HG02642 (cell line): ENCODE data around the gene TCTN1.
A peak's percentile ranks its signal among the peaks of the same experiment; 100 is the strongest.
"Not testable (repeated sequence)": the region's sequence is repeated elsewhere in the genome, so short reads cannot be mapped to it uniquely, and the experiment has no call there.

Experiments
- ATAC-seq: cut with Tn5 transposase; IDR thresholded peaks from one replicate; pipeline ENCODE4 v1.9.1; 2021; ENCODE audit warnings: mild to moderate bottlenecking; ENCODE audit not compliant: unreplicated experiment, poor library complexity

The TCTN1 gene

DNA sequence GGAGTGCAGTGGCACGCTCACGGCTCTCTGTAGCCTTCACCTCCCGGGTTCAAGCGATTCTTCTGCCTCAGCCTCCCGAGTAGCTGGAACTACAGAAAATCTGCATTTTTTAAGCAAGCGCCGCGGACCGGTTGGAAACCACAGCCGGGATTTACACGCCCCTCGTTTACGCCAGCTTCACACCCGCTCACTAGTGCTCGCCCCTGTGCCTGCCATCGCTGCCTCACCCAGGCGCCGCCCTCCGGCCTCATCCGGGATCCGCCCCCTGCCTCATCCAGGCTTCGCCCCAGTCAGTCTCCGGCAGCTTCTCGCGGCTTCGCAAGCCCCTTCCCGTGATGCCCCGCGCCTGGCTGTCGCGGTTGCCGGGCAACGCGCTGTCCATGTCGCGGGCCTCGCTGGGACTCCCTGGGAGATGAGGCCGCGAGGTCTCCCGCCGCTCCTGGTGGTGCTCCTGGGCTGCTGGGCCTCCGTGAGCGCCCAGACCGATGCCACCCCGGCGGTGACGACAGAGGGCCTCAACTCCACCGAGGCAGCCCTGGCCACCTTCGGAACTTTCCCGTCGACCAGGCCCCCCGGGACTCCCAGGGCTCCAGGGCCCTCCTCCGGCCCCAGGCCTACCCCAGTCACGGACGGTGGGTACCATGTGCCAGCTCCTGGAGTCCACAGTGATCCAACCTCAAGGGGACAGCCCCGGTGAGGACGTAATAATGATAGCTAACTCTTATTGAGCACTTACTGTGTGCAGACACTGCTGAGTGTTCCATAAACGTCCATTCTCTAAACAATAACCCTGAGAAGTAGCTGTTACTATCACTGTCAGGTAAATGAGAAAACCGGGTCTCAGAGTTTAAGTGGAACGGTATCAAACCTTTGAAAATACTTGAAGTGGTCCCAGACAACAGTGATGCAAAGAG, at the start of gene TCTN1:
Gene TCTN1, plus strand, starts transcription at position 359 of the 914 bp plus-strand sequence. Its CDS starts 54 bp downstream, at position 413.
- ATAC-seq: peak; percentile 97

- no peak for ATAC-seq
These were observed 49.4 kb upstream of the TCTN1 start for GRCh38 chr12:110564471-110564991.

DNA sequence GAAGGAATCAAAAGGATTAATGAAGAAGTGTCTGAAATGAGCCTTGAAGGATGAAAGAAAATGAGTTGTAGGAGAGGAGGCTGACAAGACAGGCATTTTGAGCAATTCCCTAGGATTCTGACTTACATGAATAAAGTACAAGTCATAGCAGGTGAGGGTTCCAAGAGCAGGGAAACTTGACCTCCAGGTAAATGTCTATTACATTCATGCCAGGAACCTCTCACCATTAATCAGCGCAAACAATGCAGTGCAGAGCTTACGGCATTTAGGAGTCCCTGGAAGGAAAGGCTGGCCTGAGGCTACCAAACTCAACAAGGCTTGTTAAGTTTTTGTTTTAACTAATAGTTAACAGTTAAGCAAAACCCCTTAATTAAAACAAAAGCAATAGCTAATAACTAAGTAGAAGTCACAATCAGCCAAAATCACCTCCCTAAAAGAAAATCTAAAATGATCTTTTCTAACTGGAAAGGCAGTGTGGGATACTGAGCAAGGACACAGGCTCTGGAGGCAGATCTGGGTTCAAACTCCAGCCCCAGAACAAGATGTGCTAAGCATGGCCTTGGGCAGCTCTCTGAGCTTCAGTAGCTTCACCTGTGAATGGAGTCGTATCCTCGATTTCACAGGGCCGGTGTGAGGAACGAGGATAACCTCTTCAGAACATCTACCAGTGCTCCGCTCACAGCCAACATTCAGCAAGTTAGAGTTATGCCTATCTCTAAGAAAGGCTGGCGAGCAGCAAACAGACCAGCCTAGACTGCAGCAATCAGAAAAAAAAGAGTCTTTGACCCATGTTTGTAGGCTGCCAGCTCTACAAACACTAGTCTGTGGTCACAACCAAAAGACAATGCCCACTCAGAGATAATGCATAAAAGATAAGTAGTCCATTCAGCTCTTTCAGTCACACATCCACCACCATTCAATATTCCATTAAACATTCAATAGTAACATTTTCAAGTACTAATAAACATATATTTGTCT, 47.7 kb upstream of the TCTN1 start:
- no peak for ATAC-seq

DNA sequence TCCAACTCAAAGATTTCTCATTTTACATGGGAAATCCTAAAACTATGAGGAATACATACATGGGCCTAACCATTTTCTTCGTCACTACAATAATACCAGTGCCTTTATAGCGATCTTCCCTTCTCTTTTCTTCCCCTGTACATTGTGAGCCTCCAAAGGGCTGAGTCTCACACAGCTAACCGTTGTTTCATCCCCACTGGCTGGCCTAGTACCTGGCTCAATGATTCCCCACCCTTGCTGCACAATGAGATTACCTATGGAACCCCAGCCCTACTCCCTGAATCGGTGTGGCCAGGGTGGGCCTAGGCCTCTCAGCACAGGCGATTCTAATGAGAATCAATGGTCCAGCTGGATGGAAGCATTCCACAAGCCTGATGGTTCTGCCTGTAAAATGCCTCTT, 46.9 kb upstream of the TCTN1 start:
- no peak for ATAC-seq

GRCh38 chr12:110568752-110569151, 45.2 kb upstream of the TCTN1 start:
- ATAC-seq: no peak

- ATAC-seq: not testable (repeated sequence)
These were observed 44.1 kb upstream of the TCTN1 start for GRCh38 chr12:110569838-110570237.

DNA sequence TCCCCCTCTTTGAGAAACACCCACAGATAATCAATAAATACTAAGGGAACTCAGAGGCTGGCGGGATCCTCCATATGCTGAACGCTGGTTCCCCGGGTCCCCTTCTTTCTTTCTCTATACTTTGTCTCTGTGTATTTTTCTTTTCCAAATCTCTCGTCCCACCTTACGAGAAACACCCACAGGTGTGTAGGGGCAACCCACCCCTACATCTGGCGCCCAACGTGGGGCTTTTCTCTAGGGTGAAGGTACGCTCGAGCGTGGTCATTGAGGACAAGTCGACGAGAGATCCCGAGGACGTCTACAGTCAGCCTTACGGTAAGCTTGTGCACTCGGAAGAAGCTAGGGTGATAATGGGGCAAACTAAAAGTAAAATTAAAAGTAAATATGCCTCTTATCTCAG, 43.1 kb upstream of the TCTN1 start:
- ATAC-seq: not testable (repeated sequence)

DNA sequence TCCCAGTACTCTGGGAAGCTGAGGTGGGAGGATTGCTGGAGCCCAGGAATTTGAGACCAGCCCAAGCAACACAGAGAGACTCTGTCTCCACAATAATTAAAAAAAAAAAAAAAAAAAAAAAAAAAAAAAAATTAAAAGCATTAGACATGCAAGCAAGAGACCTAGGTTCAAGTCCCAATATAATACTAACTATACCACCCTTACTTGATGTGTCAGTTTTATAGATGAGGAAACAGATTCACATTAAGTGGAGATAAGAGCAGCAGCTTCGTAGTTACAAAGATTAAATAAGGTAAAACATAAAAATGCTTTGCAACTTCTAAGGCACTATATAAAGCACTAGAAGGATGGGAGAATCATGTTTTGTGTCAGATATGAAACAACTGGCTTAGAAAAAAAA, 39.9 kb upstream of the TCTN1 start:
- no peak for ATAC-seq

DNA sequence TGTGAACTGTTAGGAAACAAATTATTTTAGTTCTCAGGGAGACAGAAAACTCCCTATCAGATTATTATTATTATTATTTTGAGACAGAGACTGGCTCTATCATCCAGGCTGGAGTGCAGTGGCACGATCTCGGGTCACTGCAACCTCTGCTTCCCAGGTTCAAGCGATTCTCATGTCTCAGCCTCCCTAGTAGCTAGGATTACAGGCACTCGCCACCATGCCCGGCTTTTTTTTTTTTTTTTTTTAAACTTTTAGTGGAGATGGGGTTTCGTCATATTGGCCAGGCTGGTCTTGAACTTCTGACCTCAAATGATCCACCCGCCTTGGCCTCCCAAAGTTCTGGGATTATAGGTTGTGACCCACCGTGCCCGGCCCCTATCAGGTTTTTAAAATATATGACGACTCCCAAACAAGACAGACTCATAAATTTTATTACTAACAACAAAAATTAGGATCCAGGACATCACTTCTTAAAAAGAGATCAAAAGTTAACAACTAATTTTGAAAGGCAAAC, 39.2 kb upstream of the TCTN1 start:
- not testable (repeated sequence) for ATAC-seq

DNA sequence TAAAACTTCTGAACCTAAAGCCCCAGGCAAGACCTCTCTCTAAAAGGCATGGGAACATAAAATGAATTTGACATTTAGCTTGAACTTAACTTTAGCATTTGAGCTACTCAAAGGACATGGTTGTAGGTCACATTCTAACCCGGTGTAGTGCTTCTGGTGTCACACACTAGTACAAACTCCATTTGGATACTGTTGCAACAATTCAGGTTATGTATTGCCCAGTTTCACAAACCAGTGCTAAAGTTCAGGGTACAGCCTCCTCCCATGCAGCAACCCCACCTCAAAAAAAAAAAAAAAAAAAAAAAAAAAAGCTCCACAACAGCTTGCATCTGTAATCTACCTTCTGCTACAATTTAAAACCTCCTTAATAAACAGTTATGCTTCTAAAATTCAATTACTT, 38.6 kb upstream of the TCTN1 start:
- no peak for ATAC-seq

DNA sequence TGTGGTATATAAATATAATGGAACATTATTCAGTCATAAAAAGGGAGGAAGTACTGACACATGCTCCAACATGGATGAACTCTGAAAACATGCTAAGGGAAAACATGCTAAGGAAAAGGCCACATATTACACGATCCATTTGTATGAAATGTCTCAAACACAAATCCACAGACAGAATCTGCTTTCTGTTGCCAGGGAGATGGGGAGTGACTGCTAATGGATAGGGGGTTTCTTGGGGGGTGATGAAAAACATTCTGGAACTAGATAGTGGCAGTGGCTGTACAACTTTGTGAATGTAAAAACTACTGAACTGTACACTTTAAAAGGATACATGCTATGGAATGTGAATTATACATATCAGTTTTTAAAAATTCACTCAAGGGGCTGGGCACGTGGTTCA, 37.4 kb upstream of the TCTN1 start:
- ATAC-seq: no peak

GRCh38 chr12:110577864-110578693, 35.9 kb upstream of the TCTN1 start:
- no peak for ATAC-seq

DNA sequence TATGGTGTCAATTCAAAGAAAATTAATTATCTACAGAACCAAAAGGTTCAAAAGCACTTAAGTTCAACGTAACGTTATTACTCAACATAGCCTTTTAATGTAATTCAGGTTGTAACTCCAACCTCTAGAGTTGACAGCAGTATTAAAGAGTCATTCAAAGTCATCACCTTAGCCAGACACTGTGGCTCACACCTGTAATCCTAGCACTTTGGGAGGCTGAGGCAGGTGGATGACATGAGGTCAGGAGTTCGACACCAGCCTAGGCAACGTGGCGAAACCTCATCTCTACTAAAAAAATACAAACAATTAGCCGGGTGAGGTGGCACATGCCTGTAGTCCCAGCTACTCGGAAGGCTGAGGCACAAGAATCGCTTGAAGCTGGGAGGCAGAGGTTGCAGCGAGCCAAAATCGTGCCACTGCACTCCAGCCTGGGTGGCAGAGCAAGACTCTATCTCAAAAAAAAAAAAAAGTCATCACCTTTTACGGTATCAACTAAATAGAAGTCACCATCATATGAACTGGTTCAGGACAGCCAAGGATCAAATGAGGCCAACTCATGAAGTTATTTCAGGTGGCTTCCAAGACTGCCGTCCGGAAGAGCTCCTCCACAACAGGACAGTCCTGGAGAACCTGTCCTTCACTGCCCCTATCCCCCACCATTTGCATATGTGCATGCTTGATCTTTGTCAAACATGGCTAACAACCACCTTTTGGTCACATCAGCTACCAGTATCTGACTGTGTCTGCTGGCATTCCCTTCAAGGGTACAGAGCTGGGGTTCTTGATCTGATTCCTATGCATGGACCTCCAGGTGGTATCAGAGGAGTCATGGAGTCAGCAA, 35.0 kb upstream of the TCTN1 start:
- ATAC-seq: no peak

DNA sequence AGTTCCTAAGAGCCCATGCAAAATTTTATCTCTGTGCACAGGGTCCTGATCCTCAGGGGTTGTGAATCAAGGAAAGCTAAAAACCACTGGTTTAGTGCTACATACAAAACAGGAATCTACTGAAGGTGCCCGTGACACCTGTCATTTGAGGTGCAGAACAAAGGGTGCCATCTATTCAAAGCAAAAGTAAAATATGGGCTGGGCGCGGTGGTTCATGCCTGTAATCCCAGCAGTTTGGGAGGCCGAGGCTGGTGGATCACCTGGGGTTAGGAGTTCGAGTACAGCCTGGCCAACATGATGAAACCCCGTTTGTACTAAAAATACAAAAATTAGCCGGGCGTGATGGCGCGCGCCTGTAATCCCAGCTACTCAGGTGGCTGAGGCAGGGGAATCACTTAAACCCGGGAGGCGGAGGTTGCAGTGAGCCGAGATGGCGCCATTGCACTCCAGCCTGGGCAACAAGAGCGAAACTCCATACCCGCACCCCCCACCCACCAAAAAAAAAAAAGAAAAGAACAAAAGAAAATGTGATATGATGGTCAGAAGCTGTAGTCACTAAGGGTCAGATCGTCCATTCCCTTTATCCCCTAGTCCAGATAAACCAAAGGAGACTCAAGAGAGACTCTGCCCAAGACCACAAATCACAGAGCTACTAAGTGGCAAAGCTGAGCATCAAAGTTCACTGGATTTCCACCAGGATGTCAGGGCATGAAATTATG, 34.2 kb upstream of the TCTN1 start:
- no peak for ATAC-seq

GRCh38 chr12:110581931-110582275, 32.0 kb upstream of the TCTN1 start:
- no peak for ATAC-seq

- peak; percentile 53 for ATAC-seq
These were observed 31.4 kb upstream of the TCTN1 start for GRCh38 chr12:110582276-110583136.
